ENCODE measurements around the gene CTDP1. TPM values are rescaled to one million over a fixed set of nuclear protein-coding genes. Genes with fewer than 3 reads are reported as not detected.

The CTDP1 gene
- total and polyA plus RNA-seq, 2 experiments from 2014 or later, result 23.3 to 30.2 TPM

DNA sequence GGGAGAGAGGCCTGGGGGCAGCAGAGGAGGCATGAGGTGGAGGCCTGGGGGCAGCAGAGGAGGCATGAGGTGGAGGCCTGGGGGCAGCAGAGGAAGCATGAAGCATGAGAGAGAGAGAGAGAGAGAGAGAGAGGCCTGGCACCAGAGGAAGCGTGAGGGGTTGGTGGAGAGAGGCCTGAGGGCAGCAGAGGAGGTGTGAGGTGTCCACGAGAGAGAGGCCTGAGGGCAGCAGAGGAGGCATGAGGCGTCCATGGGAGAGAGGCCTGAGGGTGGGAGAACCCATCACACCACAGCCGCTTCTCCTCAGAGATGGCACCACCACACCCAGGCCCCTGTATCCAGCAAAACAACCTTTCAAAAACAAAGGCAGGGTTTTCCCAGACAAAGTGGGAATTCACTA lies 62.5 kb downstream of the CTDP1 start:
- DNase-seq (ENCODE audit: low read depth in 1 of 2, low spot score in 1 of 2), result no peak
- TF ChIP-seq, protein P1, sequence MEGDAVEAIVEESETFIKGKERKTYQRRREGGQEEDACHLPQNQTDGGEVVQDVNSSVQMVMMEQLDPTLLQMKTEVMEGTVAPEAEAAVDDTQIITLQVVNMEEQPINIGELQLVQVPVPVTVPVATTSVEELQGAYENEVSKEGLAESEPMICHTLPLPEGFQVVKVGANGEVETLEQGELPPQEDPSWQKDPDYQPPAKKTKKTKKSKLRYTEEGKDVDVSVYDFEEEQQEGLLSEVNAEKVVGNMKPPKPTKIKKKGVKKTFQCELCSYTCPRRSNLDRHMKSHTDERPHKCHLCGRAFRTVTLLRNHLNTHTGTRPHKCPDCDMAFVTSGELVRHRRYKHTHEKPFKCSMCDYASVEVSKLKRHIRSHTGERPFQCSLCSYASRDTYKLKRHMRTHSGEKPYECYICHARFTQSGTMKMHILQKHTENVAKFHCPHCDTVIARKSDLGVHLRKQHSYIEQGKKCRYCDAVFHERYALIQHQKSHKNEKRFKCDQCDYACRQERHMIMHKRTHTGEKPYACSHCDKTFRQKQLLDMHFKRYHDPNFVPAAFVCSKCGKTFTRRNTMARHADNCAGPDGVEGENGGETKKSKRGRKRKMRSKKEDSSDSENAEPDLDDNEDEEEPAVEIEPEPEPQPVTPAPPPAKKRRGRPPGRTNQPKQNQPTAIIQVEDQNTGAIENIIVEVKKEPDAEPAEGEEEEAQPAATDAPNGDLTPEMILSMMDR (IDR thresholded peaks at IDR 0.05; ENCODE audit: low read depth, low read length), result no peak
- Histone ChIP-seq H3K27me3 (no peaks in the 10 kb centered on the region), H3K36me3 (peaks cover 3% of the 10 kb centered on the region), H3K9me3 (ENCODE audit: low read depth) (no peaks in the 10 kb centered on the region), H3K4me3 (no peak overlapping the region), H3K27ac (no peak overlapping the region), H3K4me1 (ENCODE audit: low read depth) (no peaks in the 10 kb centered on the region)

DNA sequence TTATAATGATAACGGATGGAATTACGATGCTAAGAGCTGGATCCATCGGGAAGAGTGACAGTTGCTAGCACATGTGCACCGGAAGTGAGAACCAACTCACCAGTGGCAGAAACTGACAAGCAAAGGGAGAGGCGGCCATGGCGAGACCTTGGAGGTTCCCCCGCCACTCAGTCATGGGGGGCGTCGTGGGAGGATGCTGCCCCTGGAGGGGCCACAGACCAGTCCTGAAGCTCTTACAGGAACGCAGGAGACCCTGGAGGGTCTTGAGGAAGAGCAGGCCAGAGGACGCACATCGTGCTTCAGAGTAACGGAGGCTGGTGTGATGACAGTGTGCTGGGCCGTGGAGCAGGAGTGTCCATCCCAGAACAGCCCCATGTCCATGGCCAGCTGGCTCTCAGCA lies 65.0 kb downstream of the CTDP1 start:
- Histone ChIP-seq H3K9me3 (ENCODE audit: low read depth) (no peaks in the 10 kb centered on the region), H3K27me3 (no peaks in the 10 kb centered on the region), H3K4me3 (no peak overlapping the region), H3K36me3 (peaks cover 3% of the 10 kb centered on the region), H3K4me1 (ENCODE audit: low read depth) (no peaks in the 10 kb centered on the region), H3K27ac (no peak overlapping the region)
- no peak for DNase-seq (ENCODE audit: low read depth in 1 of 2, low spot score in 1 of 2)
- TF ChIP-seq, protein P1 (IDR thresholded peaks at IDR 0.05; ENCODE audit: low read depth, low read length), result no peak

DNA sequence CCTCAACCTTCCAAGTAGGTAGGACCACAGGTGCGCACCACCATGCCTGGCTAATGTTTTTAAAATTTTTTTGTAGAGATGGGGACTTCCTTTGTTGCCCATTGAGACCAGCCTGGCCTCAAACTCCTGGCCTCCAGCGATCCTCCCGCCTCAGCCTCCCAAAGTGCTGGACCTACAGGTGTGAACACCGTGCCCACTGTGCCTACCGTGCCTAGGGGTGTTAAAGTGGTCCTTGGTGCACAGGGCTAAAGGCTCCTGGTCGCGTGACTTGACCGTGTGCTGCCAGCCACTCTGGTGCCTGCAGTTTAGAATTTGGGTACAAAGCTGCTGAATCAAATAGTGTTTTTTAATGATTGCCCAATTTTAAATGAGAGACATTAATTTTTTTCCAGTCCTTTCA lies 67.1 kb downstream of the CTDP1 start:
- H3K9me3 ChIP-seq (ENCODE audit: low read depth), result no peaks in the 10 kb centered on the region
- H3K27ac ChIP-seq, result no peak overlapping the region
- H3K4me1 ChIP-seq (ENCODE audit: low read depth), result no peaks in the 10 kb centered on the region
- no peak for DNase-seq (ENCODE audit: low read depth in 1 of 2, low spot score in 1 of 2)
- TF ChIP-seq, protein P1 (IDR thresholded peaks at IDR 0.05; ENCODE audit: low read depth, low read length), result no peak
- H3K36me3 ChIP-seq, result peaks cover 3% of the 10 kb centered on the region
- H3K27me3 ChIP-seq, result no peaks in the 10 kb centered on the region
- no peak overlapping the region for H3K4me3 ChIP-seq

DNA sequence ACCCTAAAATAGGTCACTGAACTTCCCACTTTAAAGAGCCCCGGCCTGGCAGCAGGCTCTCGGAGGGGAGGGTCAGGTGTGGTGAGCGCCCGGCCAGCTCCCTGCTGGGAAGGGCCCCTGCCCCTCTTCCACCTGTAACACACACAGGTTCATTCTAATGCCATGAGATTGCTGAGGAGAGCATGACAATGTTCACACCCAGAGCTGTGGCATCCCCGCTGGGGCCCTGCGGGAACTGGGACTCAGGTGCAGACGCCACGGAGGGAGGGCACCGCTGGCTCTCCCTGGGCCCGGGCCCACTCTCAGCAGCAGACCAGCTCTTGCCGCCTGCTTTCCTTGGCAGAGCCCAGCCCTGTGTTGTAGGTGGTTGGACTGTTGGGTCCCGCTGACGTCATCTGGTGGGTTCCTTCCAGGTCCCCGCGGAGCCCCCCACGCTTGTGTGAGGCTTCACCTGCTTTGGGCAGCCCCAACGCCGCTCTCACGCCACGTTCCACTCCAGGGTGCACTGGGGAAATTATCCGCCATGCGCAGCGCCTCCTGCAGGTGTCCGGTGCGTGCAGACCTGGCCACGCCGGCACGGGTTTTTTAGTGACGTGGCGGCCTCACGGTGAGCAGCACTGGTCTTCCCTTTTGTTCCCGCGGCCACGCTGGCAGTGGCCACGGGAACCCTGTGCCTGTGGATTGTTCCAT lies 67.7 kb downstream of the CTDP1 start:
- TF ChIP-seq, protein P1 (IDR thresholded peaks at IDR 0.05; ENCODE audit: low read depth, low read length), result no peak
- DNase-seq (ENCODE audit: low read depth in 1 of 2, low spot score in 1 of 2), result no peak

DNA sequence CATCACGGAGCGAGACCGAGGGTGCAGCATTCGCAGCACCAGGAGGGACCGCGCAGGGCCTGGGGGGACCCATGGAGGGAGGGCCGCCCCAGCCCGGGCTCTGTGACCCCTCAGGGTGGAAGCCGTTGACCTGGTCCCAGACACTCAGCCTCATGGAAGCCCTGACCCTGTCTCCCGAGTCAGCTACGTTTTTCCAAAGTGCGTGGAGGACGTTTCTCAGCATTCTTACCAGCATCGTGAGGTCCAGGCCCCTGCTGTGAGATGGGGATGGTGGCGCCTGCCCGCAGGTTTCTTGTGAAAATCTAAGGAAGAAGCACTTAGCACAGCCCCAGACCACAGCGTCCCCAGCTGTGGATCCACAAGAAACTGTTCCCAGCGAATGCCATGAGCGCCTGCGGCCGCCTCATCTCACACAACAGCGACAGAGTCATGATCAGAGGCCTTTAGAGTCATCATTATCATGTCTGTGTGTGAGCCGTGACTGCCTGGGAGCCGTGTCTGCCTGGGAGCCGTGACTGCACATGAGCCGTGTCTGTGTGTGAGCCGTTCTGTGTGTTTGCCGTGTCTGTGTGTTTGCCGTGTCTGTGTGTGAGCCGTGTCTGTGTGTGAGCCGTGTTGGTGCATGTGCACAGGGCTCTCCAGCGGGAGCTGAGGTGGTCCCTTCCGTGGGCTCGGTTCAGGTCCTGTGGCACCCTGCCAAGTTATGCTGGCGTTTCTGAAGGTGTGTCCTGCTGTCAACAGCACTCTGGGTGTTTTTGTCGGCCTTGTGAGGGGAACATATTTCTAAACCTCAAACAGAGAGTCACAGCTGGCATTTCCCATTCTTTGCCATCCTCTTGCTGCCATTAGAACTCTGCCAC lies 68.9 kb downstream of the CTDP1 start:
- no peak for DNase-seq (ENCODE audit: low read depth in 1 of 2, low spot score in 1 of 2)
- Histone ChIP-seq H3K27me3 (no peaks in the 10 kb centered on the region), H3K27ac (no peak overlapping the region), H3K4me3 (no peak overlapping the region), H3K4me1 (ENCODE audit: low read depth) (no peaks in the 10 kb centered on the region), H3K9me3 (ENCODE audit: low read depth) (no peaks in the 10 kb centered on the region), H3K36me3 (no peaks in the 10 kb centered on the region)
- TF ChIP-seq, protein P1 (IDR thresholded peaks at IDR 0.05; ENCODE audit: low read depth, low read length), result no peak

More for the DNA sequence above, 67.7 kb downstream of the CTDP1 start:
- H3K36me3 ChIP-seq, result peaks cover 2% of the 10 kb centered on the region
- no peaks in the 10 kb centered on the region for H3K27me3 ChIP-seq
- no peak overlapping the region for H3K27ac ChIP-seq
- no peaks in the 10 kb centered on the region for H3K9me3 ChIP-seq (ENCODE audit: low read depth)
- H3K4me3 ChIP-seq, result no peak overlapping the region
- no peaks in the 10 kb centered on the region for H3K4me1 ChIP-seq (ENCODE audit: low read depth)
